GM21529 (cell line): Measurements from ENCODE around the gene PKLR.
"Not testable (repeated sequence)": the region's sequence is repeated elsewhere in the genome, so short reads cannot be mapped to it uniquely, and the experiment has no call there.

Experiments used
- ATAC-seq: cut with Tn5 transposase; IDR thresholded peaks from one replicate; pipeline ENCODE4 v1.9.1; 2021; ENCODE audit not compliant: unreplicated experiment

Gene PKLR

DNA sequence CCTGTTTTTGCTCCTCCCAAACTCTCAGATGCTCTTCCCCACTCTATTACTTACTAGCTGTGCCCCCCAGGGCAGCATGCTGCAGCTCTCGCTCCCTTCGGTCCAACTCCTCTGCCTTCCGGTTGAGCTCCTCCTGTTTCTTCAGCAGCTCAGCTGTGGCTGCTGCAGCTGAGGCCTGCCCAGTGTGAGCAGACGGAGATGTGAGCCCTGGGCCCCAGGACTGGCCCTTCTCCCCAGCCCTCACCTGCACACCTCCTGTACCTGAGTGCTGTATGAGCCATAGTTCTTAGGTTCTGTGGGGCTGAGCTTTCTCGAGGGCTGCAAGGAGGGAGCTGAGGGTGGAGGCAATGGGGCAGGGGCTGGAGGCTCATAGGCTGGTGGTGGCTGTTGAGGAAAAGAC lies 41.0 kb downstream of the PKLR start:
- ATAC-seq: no peak

DNA sequence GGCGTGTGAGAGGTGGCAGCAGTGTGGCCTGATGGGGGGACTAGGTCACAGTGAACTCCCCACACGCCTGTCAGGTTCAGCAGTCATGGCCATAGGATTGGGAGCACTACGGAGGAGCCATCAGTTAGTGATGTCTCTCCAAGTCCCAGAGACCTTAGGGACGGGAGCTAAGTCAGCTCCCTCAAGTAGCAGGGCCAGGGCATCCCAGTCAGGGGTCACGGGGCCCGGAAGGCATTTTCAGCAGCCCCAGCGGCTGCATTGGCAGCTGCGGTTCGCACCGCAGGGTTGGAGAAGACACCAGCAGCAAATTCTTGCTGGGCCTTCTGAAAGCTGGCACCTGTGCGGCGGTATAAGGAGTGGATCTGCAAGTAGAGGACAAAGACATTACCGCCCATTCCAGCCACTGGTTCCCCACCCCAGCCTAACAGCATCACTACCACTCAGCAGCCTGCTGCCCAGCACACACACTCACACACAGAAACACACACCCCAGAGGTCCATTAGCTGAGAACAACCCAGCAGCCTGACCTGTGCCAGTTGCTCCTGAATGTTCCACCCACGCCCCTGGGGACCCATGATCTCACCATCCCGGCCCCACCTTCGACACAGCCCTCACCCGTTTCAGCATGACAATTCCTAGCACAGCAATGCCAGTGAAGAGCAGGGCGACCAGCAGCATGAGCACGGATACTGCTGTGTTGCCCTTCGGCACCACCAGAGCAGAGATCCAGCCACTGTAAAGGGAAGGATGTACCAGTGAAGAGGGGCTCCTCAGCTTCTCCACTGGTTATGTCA lies 45.0 kb downstream of the PKLR start:
- ATAC-seq: no peak

GRCh38 chr1:155255243-155256007 lies 45.8 kb downstream of the PKLR start, which contains the start of gene ENTREP3:
TSS of gene ENTREP3 (minus strand) at chr1:155255483. CDS start at chr1:155254877, 606 bp downstream.
- no peak for ATAC-seq

DNA sequence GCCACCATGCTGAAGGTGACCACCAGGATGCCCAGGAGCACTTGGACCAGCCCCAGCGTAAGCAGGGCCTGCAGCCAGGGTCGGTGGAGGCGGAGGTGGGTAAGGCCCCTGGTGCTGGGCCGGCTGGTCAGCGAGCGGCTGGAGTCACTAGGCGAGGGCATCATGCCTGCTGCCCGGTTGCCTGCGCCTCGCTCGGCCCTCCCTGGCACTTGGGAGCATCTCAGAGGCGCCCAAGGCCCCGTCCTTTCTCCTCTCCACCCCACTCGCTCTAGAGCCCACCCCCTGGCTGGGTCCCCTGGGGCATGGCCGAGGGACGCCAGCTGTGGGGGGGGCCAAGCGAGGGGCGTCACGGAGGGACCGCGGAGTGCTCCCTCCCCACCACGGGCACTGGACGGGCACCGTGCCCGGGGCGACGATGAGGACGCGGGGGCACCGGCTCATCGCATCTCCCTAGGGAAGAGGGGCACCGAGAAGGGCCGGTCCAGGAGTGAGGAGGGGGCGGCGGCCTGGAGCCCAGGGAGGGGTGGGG lies 46.5 kb downstream of the PKLR start:
- no peak for ATAC-seq

DNA sequence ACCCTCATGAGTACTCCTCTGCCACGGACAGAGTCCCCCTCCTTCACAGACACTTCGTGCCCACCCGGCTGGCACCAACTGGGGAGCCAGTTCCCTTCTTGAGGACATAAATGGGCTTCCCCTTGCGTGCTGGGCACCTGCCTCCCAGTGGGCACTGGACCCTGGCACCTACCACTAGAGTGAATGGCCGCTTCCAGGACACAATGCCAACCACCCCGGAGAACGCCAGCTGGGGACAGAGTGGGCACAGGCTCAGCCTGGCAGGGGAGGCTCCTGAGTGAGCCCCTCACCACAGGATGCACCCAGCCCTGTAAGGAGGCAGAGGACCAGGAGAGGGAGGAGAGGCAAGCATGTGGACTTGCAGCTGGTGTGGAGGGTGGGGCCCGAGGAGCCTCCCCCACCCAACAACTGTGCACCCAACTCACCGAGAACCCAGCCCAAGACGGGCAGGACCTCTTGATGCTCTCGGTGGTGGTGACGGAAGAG lies 47.0 kb downstream of the PKLR start:
- no peak for ATAC-seq

DNA sequence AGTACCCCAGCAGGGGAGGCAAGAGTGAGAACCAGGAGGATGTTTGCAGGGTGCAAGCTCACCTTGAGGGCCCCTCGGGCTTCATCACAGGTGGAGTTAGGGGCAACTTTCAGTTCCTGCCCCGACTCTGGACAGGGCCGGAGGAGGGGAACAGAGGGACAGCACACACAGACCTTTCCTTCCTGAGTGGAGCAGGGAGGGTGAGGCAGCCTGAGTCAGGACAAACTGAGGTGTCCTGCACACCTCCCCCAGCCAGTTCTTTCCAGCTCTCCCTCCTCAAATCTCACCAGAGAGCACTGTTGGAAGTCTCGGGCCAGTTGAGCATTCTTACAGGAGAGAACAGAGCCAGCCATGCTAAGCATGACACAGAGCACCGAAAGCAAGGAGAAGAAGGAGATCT lies 47.4 kb downstream of the PKLR start:
- ATAC-seq: no peak

DNA sequence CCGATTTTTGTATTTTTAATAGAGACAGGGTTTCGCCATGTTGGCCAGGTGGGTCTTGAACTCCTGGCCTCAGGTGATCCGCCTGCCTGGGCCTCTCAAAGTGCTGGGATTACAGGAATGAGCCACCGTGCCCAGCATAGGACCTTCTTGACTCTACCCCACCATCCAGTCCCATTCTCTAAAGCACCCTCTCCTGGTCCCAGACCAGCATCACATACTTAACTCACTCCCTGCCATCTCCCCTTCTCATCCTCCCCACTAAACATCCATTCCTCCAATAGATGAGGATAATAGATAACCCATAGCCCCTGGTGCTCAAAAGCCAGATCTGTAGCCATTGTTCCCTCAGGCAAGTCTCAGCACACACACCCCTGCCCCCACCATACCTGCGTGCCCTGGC lies 48.0 kb downstream of the PKLR start:
- no peak for ATAC-seq

GRCh38 chr1:155251566-155251965 lies 49.7 kb downstream of the PKLR start:
- ATAC-seq: no peak

GRCh38 chr1:155250633-155251449 lies 50.4 kb downstream of the PKLR start:
- ATAC-seq: peak; percentile 87

DNA sequence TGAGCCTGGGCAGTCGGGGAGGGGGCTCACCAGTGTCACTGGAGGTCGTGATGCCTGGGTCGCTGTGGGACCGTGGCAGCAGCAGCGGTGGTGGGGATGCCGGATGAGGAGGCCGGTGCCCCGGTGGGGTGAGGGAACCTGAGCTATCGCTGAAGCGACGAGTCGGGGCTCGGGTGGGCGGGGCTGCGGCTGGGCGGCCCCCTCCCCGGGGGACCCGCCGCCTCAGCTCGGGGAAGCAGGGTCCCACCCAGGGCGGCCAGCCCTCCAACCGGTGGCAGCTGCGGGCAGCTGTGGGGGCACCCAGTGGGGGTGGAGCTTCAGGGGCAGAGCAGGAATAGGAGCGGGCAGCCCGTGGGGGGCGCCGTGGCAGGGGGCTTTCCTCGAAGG lies 51.0 kb downstream of the PKLR start:
- peak; percentile 13 for ATAC-seq

- ATAC-seq: no peak
Observed at GRCh38 chr1:155247667-155248553, 53.3 kb downstream of the PKLR start.

GRCh38 chr1:155246796-155247195 lies 54.4 kb downstream of the PKLR start:
- not testable (repeated sequence) for ATAC-seq

DNA sequence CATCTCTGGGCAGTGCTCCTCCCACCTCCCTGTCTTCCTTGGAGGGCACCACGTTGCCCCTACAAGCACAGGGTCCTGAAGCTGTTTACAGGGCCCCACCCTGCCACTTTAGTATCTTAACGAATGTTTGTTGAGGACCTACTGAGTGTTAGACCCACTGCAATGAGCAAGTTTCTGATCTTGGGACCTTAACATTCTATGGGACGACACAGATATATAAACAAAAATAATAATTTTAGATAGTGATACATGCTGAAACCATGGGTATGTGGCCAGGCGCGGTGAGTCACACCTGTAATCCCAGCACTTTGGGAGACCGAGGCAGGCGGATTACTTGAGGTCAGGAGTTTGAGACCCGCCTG lies 56.1 kb downstream of the PKLR start:
- peak; percentile 4 for ATAC-seq

DNA sequence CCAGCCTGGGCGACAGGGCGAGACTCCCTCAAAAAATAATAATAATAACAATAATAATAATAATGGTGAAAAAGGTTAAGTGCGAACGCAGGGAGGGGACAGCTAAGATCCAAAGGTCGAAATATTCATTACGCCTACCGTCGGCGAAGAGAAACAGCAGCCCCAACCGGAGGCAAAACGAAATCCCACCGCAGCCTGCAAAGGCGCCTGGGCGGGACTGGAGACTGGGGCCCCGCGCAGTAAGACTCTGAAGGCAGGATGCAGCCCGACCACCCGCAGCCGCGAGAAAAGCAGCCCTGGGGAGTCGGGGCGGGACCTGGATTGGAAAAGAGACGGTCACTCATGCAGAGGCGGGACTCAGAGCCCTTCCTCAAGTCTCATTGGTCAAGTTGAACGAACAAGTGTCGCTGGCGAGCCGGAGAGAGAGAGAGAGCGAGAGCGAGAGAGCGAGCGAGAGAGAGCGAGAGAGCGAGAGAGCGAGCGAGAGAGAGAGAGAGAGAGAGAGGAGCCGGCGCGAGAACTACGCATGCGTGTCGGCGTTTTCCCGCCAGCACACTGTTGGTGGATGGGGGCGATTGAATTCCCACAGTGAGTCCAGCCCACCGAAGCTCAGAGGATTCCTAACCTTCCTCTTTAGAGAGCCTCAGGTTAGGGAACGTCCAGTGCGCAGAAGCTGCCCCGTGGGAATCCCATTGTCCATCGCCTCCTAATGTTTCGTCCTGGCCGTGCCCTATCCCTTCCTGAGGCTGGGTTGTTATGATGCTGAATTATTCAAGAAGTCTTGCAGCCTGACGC lies 56.7 kb downstream of the PKLR start:
- peak; percentile 84 for ATAC-seq

- ATAC-seq: no peak
Observed at GRCh38 chr1:155242805-155243358, 58.4 kb downstream of the PKLR start.

DNA sequence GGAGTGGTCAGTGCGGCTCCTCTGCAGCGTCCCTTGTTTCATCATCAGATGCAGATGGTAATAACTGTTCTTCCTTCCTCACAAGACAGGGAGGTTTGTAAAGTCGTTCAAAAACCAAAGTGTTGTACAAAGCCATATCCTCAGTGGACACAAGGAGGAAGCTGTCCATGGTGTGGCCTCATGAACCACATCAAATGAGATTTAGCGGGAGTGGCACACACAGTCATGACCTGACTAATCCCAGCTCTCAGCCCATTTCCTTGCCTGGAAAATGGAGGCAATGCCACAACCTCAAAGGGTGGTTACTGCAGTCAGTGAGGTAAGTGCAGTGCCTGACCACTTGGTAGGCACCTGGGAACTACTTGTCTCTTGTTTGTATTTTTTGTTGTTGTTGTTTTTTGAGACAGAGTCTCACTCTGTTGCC lies 59.4 kb downstream of the PKLR start:
- ATAC-seq: no peak

- ATAC-seq: no peak
Observed at GRCh38 chr1:155241069-155241679, 60.1 kb downstream of the PKLR start.
